Hepatocyte (in vitro differentiated cells): ENCODE measurements around the gene NADK. TPM values are rescaled to one million over a fixed set of nuclear protein-coding genes. Genes with fewer than 3 reads are reported as not detected.

Experiments used
- DNase-seq: peaks from one replicate; pipeline ENCODE4 v3.0.0-alpha.2; 2016; ENCODE audit warnings: low spot score
- H2AFZ ChIP-seq: fragments of 200-600 bp; sonication (generic); 2 replicates; pipeline ENCODE4 v1.6.0; 2016; ENCODE audit warnings: antibody characterized with exemption, mild to moderate bottlenecking
- H3K27ac ChIP-seq: fragments of 200-600 bp; sonication (generic); 2 replicates; pipeline ENCODE4 v1.5.1; 2016; ENCODE audit warnings: mild to moderate bottlenecking
- H3K27me3 ChIP-seq: fragments of 200-600 bp; sonication (generic); 2 replicates; pipeline ENCODE4 v1.6.1; 2016
- H3K36me3 ChIP-seq: fragments of 200-600 bp; sonication (generic); replicated peaks from 2 replicates; pipeline ENCODE4 v1.5.1; 2016; ENCODE audit warnings: low read depth; ENCODE audit not compliant: insufficient read depth
- H3K4me1 ChIP-seq: fragments of 200-600 bp; sonication (generic); 2 replicates; pipeline ENCODE4 v1.5.1; 2016; ENCODE audit warnings: mild to moderate bottlenecking, moderate library complexity; ENCODE audit not compliant: insufficient read depth
- H3K4me2 ChIP-seq: fragments of 200-600 bp; sonication (generic); 2 replicates; pipeline ENCODE4 v1.6.0; 2016
- H3K4me3 ChIP-seq: fragments of 200-600 bp; sonication (generic); 2 replicates; pipeline ENCODE4 v1.5.1; 2016; ENCODE audit warnings: mild to moderate bottlenecking
- H3K79me2 ChIP-seq: fragments of 200-600 bp; sonication (generic); 2 replicates; pipeline ENCODE4 v1.6.0; 2017; ENCODE audit warnings: mild to moderate bottlenecking
- H3K9me2 ChIP-seq: fragments of 200-600 bp; sonication (generic); replicated peaks from 2 replicates; pipeline ENCODE4 v1.6.0; 2017; ENCODE audit warnings: mild to moderate bottlenecking; ENCODE audit not compliant: insufficient read depth
- H3K9me3 ChIP-seq: fragments of 200-600 bp; sonication (generic); 2 replicates; pipeline ENCODE4 v1.5.1; 2016; ENCODE audit warnings: low read depth, mild to moderate bottlenecking
- H4K20me1 ChIP-seq: fragments of 200-600 bp; sonication (generic); 2 replicates; pipeline ENCODE4 v1.6.0; 2016; ENCODE audit warnings: mild to moderate bottlenecking; ENCODE audit not compliant: insufficient read depth, poor library complexity, severe bottlenecking
- EZH2 ChIP-seq: fragments of 200-600 bp; sonication (generic); IDR thresholded peaks from 2 replicates; pipeline ENCODE4 v1.6.1; 2016; ENCODE audit warnings: antibody characterized with exemption, mild to moderate bottlenecking, borderline replicate concordance
- EZH2phosphoT487 ChIP-seq: fragments of 200-600 bp; sonication (generic); IDR thresholded peaks from one replicate; pipeline ENCODE4 v1.6.1; 2018; ENCODE audit warnings: antibody characterized with exemption, mild to moderate bottlenecking, low read depth, moderate library complexity; ENCODE audit not compliant: unreplicated experiment, severe bottlenecking
- WGBS: methylation state at CpG from one replicate; pipeline ENCODE4 v1.1.6; 2016; ENCODE audit warnings: low lambda C conversion rate; ENCODE audit errors: missing lambda C conversion rate; 5-methylcytosine and 5-hydroxymethylcytosine counted together
- polyA plus RNA-seq: library from polyadenylated mRNA; unstranded; fragments of >200 nt; fragmentation: Nextera tagmentation; extraction: Ambion mirVana; gene quantifications from 2 replicates; pipeline ENCODE4 v1.2.1, GENCODE V29; 2016
- total RNA-seq: library from RNA; depleted of rRNA; stranded (reverse); fragments of >200 nt; gene quantifications from 2 replicates; pipeline ENCODE4 v1.2.3, GENCODE V29; 2014
- TF ChIP-seq, protein P1 (sequence below): fragments of 200-600 bp; sonication (generic); IDR thresholded peaks from 2 replicates; pipeline ENCODE4 v1.5.1; 2016; ENCODE audit warnings: antibody characterized with exemption, mild to moderate bottlenecking; ENCODE audit not compliant: poor library complexity

Gene NADK
- total and polyA plus RNA-seq, 2 experiments from 2014 or later, result 46.9 to 68.2 TPM

DNA sequence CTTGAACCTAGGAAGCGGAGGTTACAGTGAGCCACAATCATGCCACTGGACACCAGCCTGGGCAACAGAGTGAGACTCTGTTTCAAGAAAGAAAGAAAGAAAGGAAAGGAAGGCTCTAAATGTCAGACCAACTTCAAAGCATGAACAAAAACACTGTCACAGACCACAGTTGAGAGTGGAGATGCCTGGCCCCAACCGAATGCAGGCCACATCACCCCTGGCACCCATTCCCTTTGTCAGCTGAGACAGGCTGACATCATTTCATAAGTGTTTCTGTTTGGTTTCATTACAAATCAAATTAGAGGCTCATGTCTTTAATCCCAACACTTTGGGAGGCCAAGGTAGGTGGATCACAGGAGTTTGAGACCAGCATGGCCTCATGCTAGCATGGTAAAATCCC is 28.6 kb upstream of the NADK start:
- TF ChIP-seq EZH2phosphoT487, result no peak
- TF ChIP-seq EZH2, result no peak
- TF ChIP-seq, protein P1, sequence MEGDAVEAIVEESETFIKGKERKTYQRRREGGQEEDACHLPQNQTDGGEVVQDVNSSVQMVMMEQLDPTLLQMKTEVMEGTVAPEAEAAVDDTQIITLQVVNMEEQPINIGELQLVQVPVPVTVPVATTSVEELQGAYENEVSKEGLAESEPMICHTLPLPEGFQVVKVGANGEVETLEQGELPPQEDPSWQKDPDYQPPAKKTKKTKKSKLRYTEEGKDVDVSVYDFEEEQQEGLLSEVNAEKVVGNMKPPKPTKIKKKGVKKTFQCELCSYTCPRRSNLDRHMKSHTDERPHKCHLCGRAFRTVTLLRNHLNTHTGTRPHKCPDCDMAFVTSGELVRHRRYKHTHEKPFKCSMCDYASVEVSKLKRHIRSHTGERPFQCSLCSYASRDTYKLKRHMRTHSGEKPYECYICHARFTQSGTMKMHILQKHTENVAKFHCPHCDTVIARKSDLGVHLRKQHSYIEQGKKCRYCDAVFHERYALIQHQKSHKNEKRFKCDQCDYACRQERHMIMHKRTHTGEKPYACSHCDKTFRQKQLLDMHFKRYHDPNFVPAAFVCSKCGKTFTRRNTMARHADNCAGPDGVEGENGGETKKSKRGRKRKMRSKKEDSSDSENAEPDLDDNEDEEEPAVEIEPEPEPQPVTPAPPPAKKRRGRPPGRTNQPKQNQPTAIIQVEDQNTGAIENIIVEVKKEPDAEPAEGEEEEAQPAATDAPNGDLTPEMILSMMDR, result no peak
- H3K4me2 ChIP-seq, result no peak overlapping the region
- no peak overlapping the region for H3K4me3 ChIP-seq
- H3K9me2 ChIP-seq, result no peaks in the 10 kb centered on the region
- H3K36me3 ChIP-seq, result peaks cover 6% of the 10 kb centered on the region
- peaks cover 72% of the 10 kb centered on the region for H3K79me2 ChIP-seq
- H2AFZ ChIP-seq, result no peak overlapping the region
- no peaks in the 10 kb centered on the region for H3K9me3 ChIP-seq
- no peak for DNase-seq
- H3K4me1 ChIP-seq, result no peaks in the 10 kb centered on the region
- WGBS, result 92% methylated on average over 2 of the region's 2 CpGs
- H3K27me3 ChIP-seq, result no peaks in the 10 kb centered on the region
- no peak overlapping the region for H3K27ac ChIP-seq
- H4K20me1 ChIP-seq, result peaks cover 13% of the 10 kb centered on the region

DNA sequence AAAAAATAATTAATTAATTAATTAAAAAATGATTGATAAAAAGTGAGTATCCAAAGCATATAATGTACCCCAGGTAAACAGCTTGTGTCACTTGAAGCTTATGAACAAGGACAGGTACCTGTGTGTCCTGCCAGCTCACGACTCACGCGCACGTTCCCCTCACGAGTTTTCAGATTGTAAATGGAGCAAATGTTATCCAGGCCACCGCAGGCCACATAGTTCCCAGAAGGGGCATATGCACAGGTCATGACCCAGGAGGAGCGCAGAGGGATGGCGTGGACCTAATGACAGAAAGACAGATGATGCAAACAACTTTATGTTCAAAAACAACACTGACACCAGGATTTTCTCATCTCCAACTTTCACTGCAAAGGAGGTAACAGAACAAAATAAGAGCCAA is 26.0 kb upstream of the NADK start:
- H3K27ac ChIP-seq, result no peak overlapping the region
- no peak overlapping the region for H3K4me3 ChIP-seq
- no peaks in the 10 kb centered on the region for H3K9me2 ChIP-seq
- WGBS, result 98% methylated on average over 8 of the region's 8 CpGs
- no peak overlapping the region for H2AFZ ChIP-seq
- no peak for DNase-seq
- peaks cover 6% of the 10 kb centered on the region for H3K36me3 ChIP-seq
- TF ChIP-seq EZH2phosphoT487 (no peak), EZH2 (no peak)
- TF ChIP-seq, protein P1, result no peak
- H3K9me3 ChIP-seq, result no peaks in the 10 kb centered on the region
- H4K20me1 ChIP-seq, result peaks cover 22% of the 10 kb centered on the region
- no peak overlapping the region for H3K4me2 ChIP-seq
- H3K27me3 ChIP-seq, result no peaks in the 10 kb centered on the region
- no peaks in the 10 kb centered on the region for H3K4me1 ChIP-seq
- H3K79me2 ChIP-seq, result peaks cover 77% of the 10 kb centered on the region

DNA sequence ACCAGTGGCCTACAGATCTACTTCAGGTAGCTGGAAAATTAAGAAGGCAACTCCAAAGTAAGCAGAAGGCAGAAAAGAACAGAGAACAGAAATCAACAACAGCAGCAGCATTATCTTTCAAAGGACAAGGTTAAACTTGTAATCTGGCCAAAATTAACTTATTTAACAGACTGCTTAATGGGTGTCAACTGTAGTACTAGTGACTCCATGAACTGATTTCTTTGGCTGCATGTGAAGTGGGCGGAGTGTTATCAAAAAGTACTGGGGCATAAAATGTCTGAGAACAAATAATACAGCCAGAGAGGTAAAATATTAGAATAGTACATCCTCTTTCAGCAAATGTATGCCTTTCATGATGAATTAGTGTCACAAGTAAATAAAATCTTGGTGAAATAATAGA is 24.6 kb upstream of the NADK start:
- no peaks in the 10 kb centered on the region for H3K4me1 ChIP-seq
- DNase-seq, result no peak
- H3K4me2 ChIP-seq, result no peak overlapping the region
- H3K9me2 ChIP-seq, result no peaks in the 10 kb centered on the region
- H3K4me3 ChIP-seq, result no peak overlapping the region
- WGBS, result 96% methylated on average over 1 of the region's 1 CpG
- H3K9me3 ChIP-seq, result no peaks in the 10 kb centered on the region
- peaks cover 73% of the 10 kb centered on the region for H3K79me2 ChIP-seq
- H4K20me1 ChIP-seq, result peaks cover 27% of the 10 kb centered on the region
- no peak overlapping the region for H2AFZ ChIP-seq
- TF ChIP-seq, protein P1, result no peak
- TF ChIP-seq EZH2phosphoT487 (no peak), EZH2 (no peak)
- H3K27me3 ChIP-seq, result no peaks in the 10 kb centered on the region
- peaks cover 6% of the 10 kb centered on the region for H3K36me3 ChIP-seq
- no peak overlapping the region for H3K27ac ChIP-seq

DNA sequence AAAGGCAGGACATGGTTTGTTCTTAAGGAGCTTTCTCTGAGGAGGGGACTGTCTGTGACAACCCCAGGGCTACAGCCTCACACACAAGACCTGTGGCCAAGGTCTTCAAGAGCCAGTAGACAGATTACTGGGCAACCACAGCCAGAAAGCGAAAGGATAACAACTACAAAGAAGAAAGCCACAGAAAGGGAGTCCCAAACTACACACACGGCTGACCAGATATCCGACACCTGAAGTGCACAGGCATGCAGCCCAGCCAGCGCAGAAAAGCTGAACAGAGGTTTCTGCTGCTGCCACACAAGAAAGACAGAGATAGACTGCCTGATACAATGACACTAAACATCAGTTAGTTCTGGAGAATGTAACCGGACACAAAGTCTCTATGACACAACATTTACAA is 21.4 kb upstream of the NADK start:
- no peak for DNase-seq
- H3K4me3 ChIP-seq, result no peak overlapping the region
- no peaks in the 10 kb centered on the region for H3K9me3 ChIP-seq
- H3K36me3 ChIP-seq, result peaks cover 6% of the 10 kb centered on the region
- H3K27me3 ChIP-seq, result no peaks in the 10 kb centered on the region
- no peaks in the 10 kb centered on the region for H3K9me2 ChIP-seq
- peaks cover 69% of the 10 kb centered on the region for H3K79me2 ChIP-seq
- H3K4me2 ChIP-seq, result no peak overlapping the region
- H3K27ac ChIP-seq, result no peak overlapping the region
- TF ChIP-seq, protein P1, result no peak
- no peak for TF ChIP-seq EZH2phosphoT487
- no peak for TF ChIP-seq EZH2
- 94% methylated on average over 5 of the region's 5 CpGs for WGBS
- H2AFZ ChIP-seq, result no peak overlapping the region
- H3K4me1 ChIP-seq, result no peaks in the 10 kb centered on the region
- H4K20me1 ChIP-seq, result peaks cover 34% of the 10 kb centered on the region
